GM19397 (cell line): ENCODE results near the gene ZEB2.
A peak's percentile ranks its signal among the peaks of the same experiment; 100 is the strongest.

Experiments used
- ATAC-seq: cut with Tn5 transposase; IDR thresholded peaks from one replicate; pipeline ENCODE4 v1.9.1; 2021; ENCODE audit warnings: mild to moderate bottlenecking, moderate library complexity; ENCODE audit not compliant: unreplicated experiment

ZEB2 gene

GRCh38 chr2:144519934-144520731, at the start of gene ZEB2:
Gene ZEB2 (minus strand): TSS chr2:144520119. CDS start chr2:144517350, 2,769 bp downstream.
- ATAC-seq, result no peak

GRCh38 chr2:144567745-144568144, 47.8 kb upstream of the ZEB2 start:
- ATAC-seq, result no peak

GRCh38 chr2:144566448-144566847, 46.5 kb upstream of the ZEB2 start:
- no peak for ATAC-seq

GRCh38 chr2:144560251-144560650, 40.3 kb upstream of the ZEB2 start:
- no peak for ATAC-seq

GRCh38 chr2:144559681-144560080, 39.8 kb upstream of the ZEB2 start:
- ATAC-seq, result no peak

GRCh38 chr2:144559242-144559641, 39.3 kb upstream of the ZEB2 start:
- no peak for ATAC-seq

GRCh38 chr2:144554492-144555210, 34.7 kb upstream of the ZEB2 start:
- ATAC-seq, result no peak

GRCh38 chr2:144553379-144553778, 33.5 kb upstream of the ZEB2 start:
- ATAC-seq, result no peak

GRCh38 chr2:144552821-144553220, 32.9 kb upstream of the ZEB2 start:
- ATAC-seq, result no peak

GRCh38 chr2:144550911-144551310, 31.0 kb upstream of the ZEB2 start:
- no peak for ATAC-seq

- no peak for ATAC-seq
Measured at GRCh38 chr2:144550084-144550483, 30.2 kb upstream of the ZEB2 start.

- ATAC-seq, result peak; percentile 58
Measured at GRCh38 chr2:144548532-144549191, 28.7 kb upstream of the ZEB2 start.

GRCh38 chr2:144548088-144548487, 28.2 kb upstream of the ZEB2 start:
- ATAC-seq, result no peak

- ATAC-seq, result no peak
Measured at GRCh38 chr2:144547494-144547893, 27.6 kb upstream of the ZEB2 start.

- ATAC-seq, result no peak
Measured at GRCh38 chr2:144546933-144547332, 27.0 kb upstream of the ZEB2 start.

- ATAC-seq, result no peak
Measured at GRCh38 chr2:144545787-144546186, 25.9 kb upstream of the ZEB2 start.

- ATAC-seq, result no peak
Measured at GRCh38 chr2:144544053-144544452, 24.1 kb upstream of the ZEB2 start.

- ATAC-seq, result no peak
Measured at GRCh38 chr2:144541396-144541795, 21.5 kb upstream of the ZEB2 start.

GRCh38 chr2:144539289-144539782, 19.4 kb upstream of the ZEB2 start:
- no peak for ATAC-seq

GRCh38 chr2:144535300-144535699, 15.4 kb upstream of the ZEB2 start:
- ATAC-seq, result no peak

- ATAC-seq, result no peak
Measured at GRCh38 chr2:144533221-144533620, 13.3 kb upstream of the ZEB2 start.

GRCh38 chr2:144530596-144530995, 10.7 kb upstream of the ZEB2 start:
- ATAC-seq, result no peak
